Urinary bladder (tissue), 4 donors: Measurements from ENCODE around the gene GPR171. TPM values are rescaled to one million over a fixed set of nuclear protein-coding genes. Genes with fewer than 3 reads are reported as not detected.

Source experiments
- DNase-seq: peaks from one replicate; pipeline ENCODE4 v3.0.0-alpha.2; 2015; ENCODE audit errors: extremely low spot score
- H3K27ac ChIP-seq: one replicate; pipeline ENCODE4 v1.5.1; 2013; ENCODE audit warnings: low read depth, mild to moderate bottlenecking, moderate library complexity
- H3K36me3 ChIP-seq: one replicate; pipeline ENCODE4 v1.6.1; 2013; ENCODE audit warnings: mild to moderate bottlenecking, moderate library complexity; ENCODE audit not compliant: insufficient read depth
- H3K4me1 ChIP-seq: one replicate; pipeline ENCODE4 v1.6.1; 2013; ENCODE audit warnings: mild to moderate bottlenecking, moderate library complexity; ENCODE audit not compliant: insufficient read depth
- H3K4me3 ChIP-seq: one replicate; pipeline ENCODE4 v1.5.1; 2013; ENCODE audit warnings: low read depth, low read length
- WGBS: extraction: QIAGEN DNeasy Blood & Tissue Kit; methylation state at CpG from one replicate; pipeline ENCODE4 v1.1.7; 2013; 5-methylcytosine and 5-hydroxymethylcytosine counted together
- polyA plus RNA-seq: library from polyadenylated mRNA; stranded (reverse); fragments of 200-250 nt; gene quantifications from one replicate; pipeline ENCODE4 v1.2.3, GENCODE V29; 2013
- total RNA-seq: library from RNA; depleted of rRNA; stranded (reverse); fragments of >200 nt; gene quantifications from one replicate; pipeline ENCODE4 v1.2.3, GENCODE V29; 2014
- donor health status: healthy with polysubstance abuse.
- donor health status: healthy.

Gene GPR171
- total and polyA plus RNA-seq, 2 donors = 0.63 to 1.5 TPM

DNA sequence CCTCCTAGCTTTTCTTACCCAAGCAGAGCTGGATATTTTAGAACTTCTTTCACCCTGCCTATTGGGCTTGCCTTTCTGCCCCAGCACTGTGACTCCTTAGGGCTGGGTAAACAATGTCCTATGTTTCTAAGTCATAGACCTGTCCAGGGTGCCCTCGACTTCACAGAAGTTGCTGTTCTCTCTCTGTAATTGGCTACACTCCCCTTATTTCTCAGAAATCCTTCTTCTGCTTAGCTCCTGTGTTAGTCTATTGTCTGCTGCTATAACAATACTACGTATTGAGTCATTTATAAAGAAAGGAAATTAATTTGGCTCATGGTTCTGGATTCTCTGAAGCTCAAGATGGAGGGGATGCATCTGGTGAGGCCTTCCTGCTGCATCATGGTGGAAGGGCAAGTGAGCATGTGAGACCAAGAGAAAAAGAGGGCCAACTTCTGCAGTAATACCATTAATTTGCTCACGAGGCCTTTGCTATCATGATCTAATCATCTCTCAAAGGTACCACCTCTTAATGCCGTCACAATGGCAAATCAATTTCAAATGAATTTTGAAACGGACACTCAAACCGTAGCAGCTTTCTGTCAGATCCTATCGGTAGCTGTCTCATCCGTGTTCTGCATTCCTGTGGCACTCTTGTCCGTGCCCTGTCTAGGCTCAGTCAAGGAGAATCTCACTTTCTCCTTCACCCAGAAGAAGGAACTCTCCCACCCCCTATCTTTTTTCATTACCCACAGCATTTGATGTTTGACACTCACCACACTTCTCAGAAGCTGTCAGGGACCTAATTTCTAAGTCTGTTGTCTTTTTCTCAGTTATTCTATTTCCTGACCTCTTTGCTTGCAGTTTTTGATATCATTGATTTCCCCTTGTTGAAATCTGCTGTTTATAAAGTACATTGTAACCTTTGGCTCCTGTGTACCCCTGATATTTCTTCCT is 22.3 kb upstream of the GPR171 start:
- Histone ChIP-seq H3K4me1 (no peaks in the 10 kb centered on the region), H3K27ac (no peak overlapping the region)
- DNase-seq = no peak

DNA sequence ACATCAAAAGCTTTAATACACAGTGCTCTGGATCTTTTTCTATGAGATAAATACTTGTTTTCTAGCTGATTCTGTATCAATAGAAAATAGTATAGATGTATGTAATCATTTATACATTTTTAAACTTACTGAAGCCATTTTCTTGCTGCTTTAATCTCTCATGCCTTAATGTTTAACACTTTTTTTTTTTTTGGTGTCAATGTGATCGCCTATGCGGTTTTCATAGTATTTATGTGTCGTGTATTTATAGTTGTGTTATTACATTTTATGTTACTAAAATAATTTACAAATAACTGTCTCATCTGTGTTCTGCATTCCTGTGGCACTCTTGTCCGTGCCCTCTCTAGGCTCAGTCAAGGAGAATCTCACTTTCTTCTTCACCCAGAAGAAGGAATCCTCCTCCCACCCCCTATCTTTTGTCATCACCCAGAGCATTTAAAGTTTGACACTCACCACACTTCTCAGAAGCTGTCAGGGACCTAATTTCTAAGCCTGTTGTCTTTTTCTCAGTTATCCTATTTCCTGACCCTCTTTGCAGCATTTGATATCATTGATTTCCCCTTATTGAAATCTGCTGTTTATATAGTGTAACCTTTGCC is 21.4 kb upstream of the GPR171 start:
- Histone ChIP-seq H3K27ac (no peak overlapping the region), H3K4me1 (no peaks in the 10 kb centered on the region), H3K4me3 (no peak overlapping the region), H3K36me3 (no peaks in the 10 kb centered on the region)
- WGBS = 88% methylated on average over 4 of the region's 4 CpGs
- no peak for DNase-seq

More for the DNA sequence above, 22.3 kb upstream of the GPR171 start:
- 90% methylated on average over 9 of the region's 9 CpGs for WGBS
- no peak overlapping the region for H3K4me3 ChIP-seq
- H3K36me3 ChIP-seq = no peaks in the 10 kb centered on the region

DNA sequence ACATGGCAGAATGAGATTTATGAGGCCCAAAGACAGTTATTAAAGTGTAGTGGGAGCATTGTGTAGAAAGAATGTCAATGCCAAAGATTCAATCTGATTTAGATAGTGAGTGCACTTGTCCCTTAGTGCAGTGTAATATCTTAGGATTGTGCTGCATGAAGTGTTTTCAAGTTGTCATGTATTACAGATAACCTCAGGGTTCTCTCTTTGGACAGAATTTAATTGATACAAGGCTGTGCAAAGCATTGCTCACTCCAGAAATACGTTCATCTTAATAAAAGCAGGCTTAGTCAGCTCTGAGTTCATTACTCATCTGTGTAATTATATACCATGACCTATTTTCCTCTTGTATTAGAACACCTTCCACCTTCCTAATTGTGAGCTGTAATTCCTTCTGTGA is 16.0 kb upstream of the GPR171 start:
- 45% methylated on average over 1 of the region's 1 CpG for WGBS

DNA sequence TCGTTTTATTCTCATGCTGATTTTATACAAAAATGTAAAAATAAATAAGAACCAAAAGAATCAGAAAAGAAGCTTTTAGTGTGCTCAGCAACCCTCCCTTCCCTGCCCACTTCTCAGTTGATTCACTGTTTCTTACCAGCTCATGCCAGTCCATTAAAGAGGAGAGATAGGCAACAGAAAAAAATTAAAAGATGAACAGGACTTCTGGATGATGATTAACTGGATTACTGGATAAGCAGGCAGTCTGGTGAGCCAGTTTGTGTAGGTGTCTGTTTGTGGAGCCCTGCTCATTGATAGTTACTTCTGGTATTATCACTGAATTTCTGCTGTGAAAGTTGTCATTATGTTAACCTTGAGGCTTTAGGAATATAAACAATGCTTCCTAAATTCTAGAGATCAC is 15.1 kb upstream of the GPR171 start:
- 30% methylated on average over 1 of the region's 1 CpG for WGBS

More for the DNA sequence above, 16.0 kb upstream of the GPR171 start:
- Histone ChIP-seq H3K4me3 (no peak overlapping the region), H3K4me1 (no peaks in the 10 kb centered on the region), H3K27ac (no peak overlapping the region), H3K36me3 (no peaks in the 10 kb centered on the region)
- DNase-seq = no peak

DNA sequence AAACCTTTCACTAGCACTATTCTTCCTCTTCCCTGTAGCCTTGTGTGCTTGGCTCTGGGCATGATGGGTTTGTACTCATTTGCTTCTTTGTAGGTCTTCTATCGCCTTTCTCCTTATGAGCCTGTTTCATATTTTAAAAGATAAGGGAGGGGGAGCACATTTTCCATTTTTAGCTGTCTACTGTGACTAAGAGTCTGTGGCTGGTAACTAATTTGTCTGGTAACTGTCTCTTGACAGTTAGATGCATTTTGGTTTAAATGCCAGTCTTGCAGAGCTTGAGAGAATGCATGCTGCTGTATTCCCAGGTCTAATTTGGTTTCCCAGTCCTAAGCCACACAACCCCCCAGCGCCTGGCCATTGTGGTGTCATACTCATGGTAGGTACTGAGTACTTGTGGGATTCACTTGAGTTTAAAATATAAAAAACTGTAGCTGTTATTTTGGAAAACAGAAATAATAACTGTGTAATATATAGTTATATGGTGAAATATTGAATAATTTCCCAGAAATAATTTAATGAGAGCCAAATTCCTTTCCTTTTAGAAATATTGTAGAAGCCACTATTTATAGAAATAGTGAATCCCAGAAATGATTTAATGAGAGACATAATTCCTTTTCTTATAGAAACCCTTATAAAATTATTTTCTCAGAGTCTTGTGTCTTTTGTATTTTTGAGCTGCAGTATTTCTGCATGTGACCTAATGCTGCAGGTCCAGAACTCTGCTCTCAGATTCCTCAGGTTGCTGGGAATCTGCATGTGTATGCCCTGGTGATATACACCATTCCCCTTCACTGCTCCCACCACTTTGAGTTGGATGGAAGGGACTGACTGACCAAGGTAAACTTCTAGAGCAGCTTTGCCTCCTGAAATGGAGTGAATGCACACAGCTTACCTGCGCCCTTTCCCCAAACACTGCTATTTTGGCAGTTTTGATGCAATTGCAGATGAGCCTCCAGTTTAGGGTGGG is 13.9 kb upstream of the GPR171 start:
- no peak for DNase-seq
- no peaks in the 10 kb centered on the region for H3K4me1 ChIP-seq

More for the DNA sequence above, 15.1 kb upstream of the GPR171 start:
- H3K4me3 ChIP-seq = no peak overlapping the region
- no peaks in the 10 kb centered on the region for H3K36me3 ChIP-seq
- DNase-seq = no peak
- H3K4me1 ChIP-seq = no peaks in the 10 kb centered on the region
- H3K27ac ChIP-seq = no peak overlapping the region

DNA sequence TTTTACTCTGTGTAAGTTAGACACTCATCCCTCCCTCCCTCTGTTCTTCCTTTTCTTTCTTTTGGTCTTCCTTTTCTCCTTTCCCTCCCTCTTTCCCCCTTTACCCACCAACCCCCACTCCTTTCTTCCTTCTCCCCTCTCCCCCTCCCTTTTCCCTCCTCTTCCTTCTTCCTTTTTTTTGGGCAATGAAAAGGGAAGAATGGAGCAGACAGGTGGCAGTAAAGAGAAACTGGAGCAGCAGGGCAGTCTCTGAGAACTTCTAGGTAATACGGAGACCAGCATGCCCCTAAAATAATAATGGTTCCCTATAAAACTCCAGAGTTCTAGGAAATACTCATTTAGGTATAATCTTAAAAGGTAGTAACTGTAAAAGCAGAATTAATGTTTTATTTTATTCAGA is 11.4 kb upstream of the GPR171 start:
- DNase-seq = no peak
- Histone ChIP-seq H3K4me1 (no peaks in the 10 kb centered on the region), H3K4me3 (no peak overlapping the region), H3K36me3 (no peaks in the 10 kb centered on the region), H3K27ac (no peak overlapping the region)
- WGBS = 72% methylated on average over 1 of the region's 1 CpG

More for the DNA sequence above, 13.9 kb upstream of the GPR171 start:
- no peak overlapping the region for H3K27ac ChIP-seq
- H3K4me3 ChIP-seq = no peak overlapping the region
- H3K36me3 ChIP-seq = no peaks in the 10 kb centered on the region
- WGBS = 73% methylated on average over 3 of the region's 3 CpGs

DNA sequence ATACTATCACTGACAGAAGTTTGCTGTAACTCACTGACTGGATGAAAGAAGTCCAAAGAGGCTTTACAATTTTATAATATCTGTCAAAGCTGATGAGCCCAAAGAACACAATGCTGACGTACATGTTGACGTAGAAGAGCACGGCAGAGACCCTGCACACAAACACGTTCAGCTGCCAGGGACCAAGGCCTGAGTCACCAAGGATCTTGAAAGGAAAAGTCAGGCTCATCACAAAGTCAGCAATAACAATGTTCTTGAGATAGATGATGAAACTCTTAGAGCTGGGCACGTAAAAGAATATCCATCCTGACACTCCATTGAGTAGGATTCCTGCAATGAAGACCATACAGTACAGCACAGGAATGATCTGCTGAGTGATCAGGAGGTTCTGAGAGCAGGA is 10.9 kb upstream of the GPR171 start:
- H3K4me1 ChIP-seq = no peaks in the 10 kb centered on the region
- no peak overlapping the region for H3K27ac ChIP-seq
- WGBS = 86% methylated on average over 5 of the region's 5 CpGs
- no peak for DNase-seq
- no peak overlapping the region for H3K4me3 ChIP-seq
- H3K36me3 ChIP-seq = no peaks in the 10 kb centered on the region

DNA sequence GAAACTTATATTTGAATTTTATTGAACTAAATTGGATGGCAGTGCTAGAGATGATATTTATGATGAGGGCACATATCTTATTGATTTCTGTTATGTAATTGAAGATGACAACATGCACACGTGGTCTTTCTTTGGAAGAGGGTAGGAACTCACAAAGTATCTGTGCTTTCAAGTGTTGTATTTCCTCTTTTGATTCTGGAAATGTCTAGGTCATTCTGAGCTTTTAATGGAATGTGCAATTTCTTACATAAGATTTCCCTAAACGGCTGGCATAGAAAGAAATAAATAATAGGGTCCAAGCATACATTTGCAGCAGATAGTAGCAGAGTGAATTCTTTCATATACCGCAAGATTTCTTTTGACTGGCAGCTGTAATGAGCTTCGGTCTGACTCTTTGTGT is 10.1 kb upstream of the GPR171 start:
- DNase-seq = no peak
- no peak overlapping the region for H3K4me3 ChIP-seq
- no peaks in the 10 kb centered on the region for H3K4me1 ChIP-seq
- no peaks in the 10 kb centered on the region for H3K36me3 ChIP-seq
- 82% methylated on average over 4 of the region's 4 CpGs for WGBS
- no peak overlapping the region for H3K27ac ChIP-seq

DNA sequence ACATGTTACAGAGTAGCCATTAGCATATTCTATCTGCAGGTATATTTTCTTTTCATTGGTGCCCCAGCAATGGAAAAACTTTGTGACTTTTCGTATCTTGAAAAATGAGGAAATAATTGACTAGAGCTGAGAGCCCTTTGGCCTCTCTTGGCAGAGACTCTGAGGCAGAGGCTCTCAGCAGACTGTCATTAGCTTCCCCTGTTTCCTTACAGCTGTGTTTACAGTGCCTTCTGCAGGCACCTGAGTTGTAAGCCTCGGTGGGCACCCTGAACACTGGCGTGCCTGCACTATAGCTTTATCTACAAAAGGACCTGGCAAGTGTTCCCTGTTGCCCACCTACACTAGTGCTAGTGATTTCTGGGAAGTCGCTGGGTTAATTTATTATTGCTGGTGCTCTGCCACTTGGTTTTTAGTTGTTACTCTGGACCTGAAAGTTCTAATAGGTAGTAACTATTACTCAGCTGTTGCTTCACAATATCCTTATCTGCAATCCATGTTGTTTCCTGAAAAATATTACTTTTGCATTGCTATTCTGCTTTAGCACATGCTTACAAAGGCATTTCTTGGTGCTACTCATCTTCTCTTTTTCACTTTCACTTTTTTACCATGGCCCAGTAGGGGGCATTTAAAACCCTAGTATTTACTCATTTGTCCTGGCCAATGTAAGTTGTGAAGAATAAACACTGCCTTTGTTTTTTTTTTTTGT is 7.8 kb upstream of the GPR171 start:
- Histone ChIP-seq H3K4me1 (no peaks in the 10 kb centered on the region), H3K4me3 (no peak overlapping the region), H3K36me3 (no peaks in the 10 kb centered on the region), H3K27ac (no peak overlapping the region)
- DNase-seq = no peak
- 52% methylated on average over 4 of the region's 4 CpGs for WGBS

DNA sequence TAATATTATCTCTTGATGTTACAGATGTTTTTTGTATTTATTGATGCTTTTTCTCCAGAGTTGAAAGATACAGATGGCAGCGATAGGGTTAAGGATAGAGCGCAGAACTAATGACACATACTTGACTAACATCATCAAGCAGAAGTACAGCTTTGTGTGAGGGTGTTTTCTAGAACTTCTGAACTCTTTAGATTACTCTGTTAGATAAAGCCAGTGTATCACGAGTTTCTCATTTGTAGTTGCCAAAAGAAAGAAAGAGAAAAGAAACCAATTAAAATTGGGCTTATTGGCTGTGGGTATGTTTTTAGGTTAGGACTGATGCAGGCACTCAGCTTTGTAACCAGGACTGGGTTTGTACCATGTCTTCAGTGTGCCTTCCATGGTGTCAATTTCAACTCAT is 6.6 kb upstream of the GPR171 start:
- H3K27ac ChIP-seq = no peak overlapping the region
- no peak overlapping the region for H3K4me3 ChIP-seq
- no peaks in the 10 kb centered on the region for H3K4me1 ChIP-seq
- H3K36me3 ChIP-seq = no peaks in the 10 kb centered on the region
- DNase-seq = no peak
- WGBS = 80% methylated on average over 3 of the region's 3 CpGs

DNA sequence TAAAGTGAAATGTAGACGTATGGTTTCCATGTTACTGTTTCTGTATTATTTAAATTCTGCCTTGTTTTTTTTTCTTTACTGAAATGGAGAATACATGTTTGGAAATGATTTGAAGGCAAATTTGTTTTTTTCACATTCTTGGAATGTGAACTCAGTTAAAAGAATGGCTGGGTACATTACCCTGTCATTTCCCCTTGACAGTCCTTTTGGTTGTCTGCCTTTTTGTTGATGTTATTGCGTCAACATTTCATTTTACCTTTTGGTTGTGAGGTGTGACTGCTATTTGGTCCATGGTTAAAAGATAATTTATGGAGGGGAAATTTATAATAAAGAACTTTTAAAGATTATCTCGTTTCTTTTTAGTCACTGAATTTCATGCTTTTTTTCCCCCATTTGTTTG is 3.2 kb upstream of the GPR171 start:
- Histone ChIP-seq H3K4me3 (no peak overlapping the region), H3K4me1 (no peaks in the 10 kb centered on the region), H3K27ac (no peak overlapping the region), H3K36me3 (no peaks in the 10 kb centered on the region)
- no peak for DNase-seq
- 78% methylated on average over 3 of the region's 3 CpGs for WGBS

DNA sequence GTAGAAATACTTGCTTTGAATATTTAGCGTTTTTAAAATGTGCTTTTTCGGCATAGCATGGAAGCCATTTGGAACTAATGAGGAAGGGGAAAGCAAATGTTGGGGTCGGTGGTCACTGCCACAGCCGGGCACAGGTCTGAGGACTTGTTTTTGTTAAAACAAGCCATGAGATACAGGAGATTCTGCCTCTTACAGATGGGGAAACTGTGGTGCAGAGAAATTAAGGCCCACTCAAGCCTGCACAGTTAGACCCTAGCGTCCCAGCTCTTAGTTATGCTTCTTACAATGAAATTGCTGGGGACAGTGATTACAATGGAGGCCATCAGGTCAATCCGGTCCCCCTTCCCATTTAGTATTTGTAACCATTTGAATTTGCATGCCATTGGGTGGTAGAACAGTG is 2.5 kb upstream of the GPR171 start:
- Histone ChIP-seq H3K27ac (no peak overlapping the region), H3K4me3 (no peak overlapping the region), H3K36me3 (no peaks in the 10 kb centered on the region), H3K4me1 (no peaks in the 10 kb centered on the region)
- 94% methylated on average over 6 of the region's 6 CpGs for WGBS
- no peak for DNase-seq
